Activated T-cell treated with anti-CD3 and anti-CD28 coated beads, Interleukin-2, amount 50 U/mL, for 4 hours (primary cell): Measurements from ENCODE around the gene TMSB10. TPM values are rescaled to one million over a fixed set of nuclear protein-coding genes. Genes with fewer than 3 reads are reported as not detected.

ENCODE experiments used
- ATAC-seq, 2 donors: fragments of 200-7000 bp; cut with Tn5 transposase; one replicate each; pipeline ENCODE4 v1.10.0; 2021
- DNase-seq: peaks from one replicate; pipeline ENCODE4 v3.0.0-alpha.2; 2020
- H3K27me3 Mint-ChIP-seq: one replicate; pipeline ENCODE4 v1.8.0; 2021; ENCODE audit warnings: low read depth, mixed read lengths
- H3K36me3 Mint-ChIP-seq: one replicate; pipeline ENCODE4 v1.8.0; 2022; ENCODE audit warnings: mixed read lengths; ENCODE audit not compliant: insufficient read depth
- H3K4me1 Mint-ChIP-seq: one replicate; pipeline ENCODE4 v1.8.0; 2021; ENCODE audit warnings: low read depth, mixed read lengths
- H3K4me3 Mint-ChIP-seq: one replicate; pipeline ENCODE4 v1.8.0; 2021; ENCODE audit warnings: mild to moderate bottlenecking, moderate library complexity, mixed read lengths
- H3K9me3 Mint-ChIP-seq: one replicate; pipeline ENCODE4 v1.8.0; 2021; ENCODE audit warnings: mixed read lengths
- total RNA-seq, 3 donors: library from RNA; stranded (reverse); gene quantifications; one replicate each; pipeline ENCODE4 v1.2.1, GENCODE V29; 2021

Gene TMSB10
- total RNA-seq, 3 donors from 2014 or later = 1,023 to 1,175 (median 1,139) TPM

DNA sequence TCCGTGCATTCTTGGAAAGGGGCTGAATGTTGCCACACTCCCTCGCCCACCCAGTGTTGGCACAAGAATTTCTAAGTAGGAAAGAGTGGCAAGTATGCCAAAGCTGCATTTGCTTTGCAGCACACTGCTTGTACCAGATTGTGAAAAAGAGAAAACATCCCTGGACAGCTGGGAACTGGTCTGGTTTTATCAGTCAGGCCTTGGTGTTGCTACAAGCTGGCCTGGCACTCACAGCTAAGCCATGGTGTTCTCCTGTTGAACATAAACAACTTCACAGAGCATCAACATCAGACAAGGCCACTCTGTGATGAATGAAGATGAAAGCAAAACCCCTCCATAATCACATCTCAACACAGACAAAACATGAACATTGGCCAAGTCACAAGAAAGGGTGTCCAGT lies 20.3 kb upstream of the TMSB10 start:
- H3K27me3 Mint-ChIP-seq = no peaks in the 10 kb centered on the region
- H3K4me3 Mint-ChIP-seq = no peak overlapping the region
- DNase-seq = no peak
- no peaks in the 10 kb centered on the region for H3K9me3 Mint-ChIP-seq
- no peaks in the 10 kb centered on the region for H3K36me3 Mint-ChIP-seq
- ATAC-seq = no peak
- peaks cover 53% of the 10 kb centered on the region for H3K4me1 Mint-ChIP-seq

DNA sequence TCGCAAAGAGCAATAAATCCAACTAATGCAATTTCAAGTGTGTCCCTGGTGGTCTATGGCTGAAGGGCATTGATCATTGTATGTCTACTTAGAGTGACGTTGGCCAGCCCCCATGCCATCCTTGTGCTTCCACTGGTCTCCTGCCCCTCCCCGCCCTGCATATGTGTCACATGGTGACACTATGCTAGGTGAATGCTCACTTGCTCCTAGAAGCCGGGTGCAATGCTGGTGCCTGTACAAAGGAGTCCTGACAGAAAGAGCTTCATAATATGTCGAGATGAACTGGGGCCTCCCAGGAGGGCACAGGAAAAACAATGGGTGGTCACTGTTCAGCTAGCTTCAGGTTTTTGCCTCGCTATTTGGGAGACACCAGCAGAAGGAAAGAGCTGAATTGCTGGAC lies 18.7 kb upstream of the TMSB10 start:
- peak overlapping the region; percentile 37 for H3K4me3 Mint-ChIP-seq

DNA sequence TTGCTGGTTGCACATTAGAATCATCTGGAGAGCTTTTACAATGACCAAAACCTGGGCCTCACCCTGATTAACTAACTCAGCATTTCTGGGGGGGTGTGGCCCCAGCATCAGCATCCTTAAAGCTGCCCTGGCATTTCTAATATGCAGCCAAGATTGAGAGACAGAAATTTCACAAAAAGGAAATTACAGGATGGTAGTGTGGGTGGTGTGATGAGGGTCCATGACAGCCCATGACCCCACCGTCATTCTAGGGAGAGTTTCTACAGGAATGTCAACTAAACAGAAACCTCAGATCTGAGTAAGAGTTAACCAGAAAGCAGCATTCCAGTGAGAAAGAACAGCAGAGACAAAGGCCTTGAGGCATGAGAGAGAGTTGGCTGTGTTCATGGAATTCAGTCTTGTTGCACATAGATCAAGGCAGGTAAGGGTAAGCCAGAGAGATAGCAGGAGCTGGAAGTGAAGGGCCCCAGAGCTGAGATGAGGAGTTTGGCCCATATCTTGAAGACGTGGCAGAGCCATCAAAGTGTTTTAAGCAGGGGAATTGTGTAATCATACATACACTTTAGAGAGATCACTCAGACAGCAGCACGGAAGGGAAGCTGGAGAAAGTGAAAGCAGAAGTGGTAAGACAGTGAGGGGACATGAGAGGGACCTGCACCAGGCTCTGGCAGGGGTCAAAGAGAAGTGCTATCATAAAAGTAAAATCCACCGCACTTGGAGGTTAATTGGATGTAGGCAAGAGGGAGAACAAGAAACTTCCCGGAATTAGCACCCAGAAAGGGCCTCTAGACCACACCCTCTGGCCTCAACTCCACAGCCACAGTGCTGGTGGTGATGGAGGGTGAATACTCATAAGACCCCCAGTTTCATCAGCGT lies 16.8 kb upstream of the TMSB10 start:
- peak; percentile 91 for ATAC-seq
- no peaks in the 10 kb centered on the region for H3K36me3 Mint-ChIP-seq
- H3K4me3 Mint-ChIP-seq = peak overlapping the region; percentile 71
- no peaks in the 10 kb centered on the region for H3K27me3 Mint-ChIP-seq
- no peaks in the 10 kb centered on the region for H3K9me3 Mint-ChIP-seq
- peaks cover 44% of the 10 kb centered on the region for H3K4me1 Mint-ChIP-seq
- peak; percentile 42 for DNase-seq

More for the DNA sequence above, 18.7 kb upstream of the TMSB10 start:
- no peaks in the 10 kb centered on the region for H3K27me3 Mint-ChIP-seq
- DNase-seq (no peak), ATAC-seq (no peak)
- peaks cover 55% of the 10 kb centered on the region for H3K4me1 Mint-ChIP-seq
- H3K36me3 Mint-ChIP-seq = no peaks in the 10 kb centered on the region
- H3K9me3 Mint-ChIP-seq = no peaks in the 10 kb centered on the region

DNA sequence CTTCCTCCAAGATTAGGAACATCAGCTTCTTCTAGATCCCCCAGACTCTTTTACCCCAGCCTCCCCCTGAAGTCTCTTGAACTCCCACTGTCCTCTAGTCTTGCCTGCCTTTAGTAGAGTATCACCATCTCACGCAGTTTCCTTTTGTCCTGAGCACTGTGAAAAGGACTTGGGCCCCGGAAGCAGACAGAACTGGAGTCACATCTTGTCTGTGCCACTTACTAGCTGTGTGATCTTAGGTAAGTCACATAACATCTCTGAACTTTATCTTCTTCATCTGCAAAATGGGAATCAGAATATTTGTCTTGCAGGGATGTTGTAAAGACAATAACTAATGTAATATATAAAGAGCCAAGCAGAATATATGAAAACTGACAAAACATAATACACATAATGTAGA lies 16.1 kb upstream of the TMSB10 start:
- Mint-ChIP-seq H3K27me3 (no peaks in the 10 kb centered on the region), H3K4me1 (peaks cover 45% of the 10 kb centered on the region), H3K4me3 (peak overlapping the region; percentile 71), H3K9me3 (no peaks in the 10 kb centered on the region), H3K36me3 (no peaks in the 10 kb centered on the region)
- ATAC-seq (peak; percentile 11 to 12), DNase-seq (no peak)

DNA sequence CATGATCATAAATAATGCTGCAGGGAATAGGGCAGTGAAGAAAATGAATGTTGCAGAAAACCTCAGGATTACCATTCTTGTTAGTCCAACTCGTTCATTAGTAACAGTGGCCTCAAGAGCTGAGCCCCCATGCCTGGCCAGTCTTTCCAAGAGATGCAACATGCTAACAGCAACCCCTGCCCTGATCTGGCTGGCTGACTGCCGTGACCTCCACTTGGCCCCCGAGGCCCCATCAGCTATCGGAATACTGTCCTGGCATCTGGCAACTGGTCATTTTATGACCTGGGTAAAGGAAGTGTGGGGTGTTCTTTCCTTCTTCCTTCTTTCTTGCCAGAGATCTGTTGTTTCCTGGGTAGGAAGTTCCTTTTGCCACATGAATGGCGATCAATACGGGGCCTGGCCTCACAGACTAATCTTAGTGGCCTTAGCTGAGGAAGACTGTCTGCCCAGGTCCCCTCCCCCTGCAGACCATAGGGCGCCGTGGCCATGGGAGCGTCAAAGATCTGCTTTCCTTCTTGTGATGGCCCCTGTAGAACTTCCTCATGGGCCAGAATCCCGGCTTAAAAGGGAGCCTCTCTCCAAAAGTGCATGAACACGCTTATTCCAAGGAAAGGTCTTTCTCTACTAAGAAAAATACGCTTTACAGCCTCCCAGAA lies 14.0 kb upstream of the TMSB10 start:
- Mint-ChIP-seq H3K36me3 (no peaks in the 10 kb centered on the region), H3K4me3 (no peak overlapping the region), H3K4me1 (peaks cover 59% of the 10 kb centered on the region), H3K9me3 (no peaks in the 10 kb centered on the region), H3K27me3 (no peaks in the 10 kb centered on the region)
- no peak for DNase-seq
- ATAC-seq = no peak

DNA sequence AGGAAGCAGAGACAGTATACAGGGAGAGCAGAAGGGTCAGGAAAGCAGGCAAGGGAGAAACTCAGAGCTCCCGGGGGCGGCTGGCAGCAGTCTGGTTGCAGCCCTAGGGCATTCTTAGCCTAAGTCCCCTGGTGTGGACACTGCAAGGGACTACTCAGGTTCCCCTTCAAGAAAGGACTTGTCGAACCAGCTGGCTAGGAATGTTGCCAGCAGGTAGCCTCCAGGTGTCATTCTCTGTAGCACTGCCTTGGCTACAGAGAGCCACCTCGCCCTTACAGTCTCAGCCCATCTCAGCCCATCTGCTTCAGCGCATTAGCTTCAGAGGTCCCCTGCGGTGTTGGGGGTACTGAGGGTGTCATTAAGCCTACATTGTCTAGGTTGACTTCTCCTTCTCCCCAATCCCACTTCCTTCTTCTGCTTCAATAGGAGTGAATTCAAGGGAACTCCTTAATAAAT lies 11.3 kb upstream of the TMSB10 start:
- no peaks in the 10 kb centered on the region for H3K27me3 Mint-ChIP-seq
- ATAC-seq = no peak
- H3K9me3 Mint-ChIP-seq = no peaks in the 10 kb centered on the region
- peaks cover 59% of the 10 kb centered on the region for H3K4me1 Mint-ChIP-seq
- DNase-seq = no peak
- H3K36me3 Mint-ChIP-seq = no peaks in the 10 kb centered on the region
- H3K4me3 Mint-ChIP-seq = peak overlapping the region; percentile 49

DNA sequence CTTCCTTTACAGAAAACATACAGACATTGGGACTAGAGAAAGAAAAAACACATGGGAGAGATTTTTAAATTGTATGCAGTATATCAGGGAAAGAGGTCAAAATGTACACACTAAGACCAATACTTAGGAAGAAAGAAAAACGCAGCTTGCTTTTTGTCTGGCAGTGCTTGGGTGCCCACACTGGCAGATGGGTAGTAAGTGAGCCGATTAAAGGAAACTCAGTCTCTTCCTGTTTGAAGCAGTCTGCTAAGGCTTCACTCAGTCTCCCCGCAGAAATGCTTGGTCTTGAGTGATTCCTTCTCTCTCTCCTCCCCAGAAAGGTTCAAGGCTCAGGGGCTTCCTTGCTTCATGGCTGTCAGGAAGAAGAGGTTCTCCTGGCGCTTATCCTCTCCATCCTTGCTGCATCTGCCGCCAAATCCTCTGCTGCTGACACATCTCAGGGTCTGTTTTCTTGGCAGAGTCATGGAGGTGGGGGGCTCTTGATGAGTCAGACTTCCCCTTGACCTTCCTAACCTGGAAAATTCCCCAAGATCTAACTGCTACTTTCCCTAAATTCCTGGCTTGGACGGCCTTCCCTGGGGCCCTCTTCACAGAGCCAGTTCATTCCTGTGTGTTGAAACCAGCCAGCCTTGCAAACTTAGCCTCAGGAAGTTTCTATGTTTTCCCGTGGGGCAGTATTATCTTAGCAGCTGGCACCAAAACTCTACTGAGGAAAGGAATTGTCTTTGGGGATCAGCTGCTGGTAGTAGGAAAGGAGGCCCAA lies 10.5 kb upstream of the TMSB10 start:
- Mint-ChIP-seq H3K36me3 (no peaks in the 10 kb centered on the region), H3K4me1 (peaks cover 61% of the 10 kb centered on the region), H3K4me3 (peak overlapping the region; percentile 49), H3K9me3 (no peaks in the 10 kb centered on the region), H3K27me3 (no peaks in the 10 kb centered on the region)
- ATAC-seq = peak; percentile 42 to 60
- no peak for DNase-seq

DNA sequence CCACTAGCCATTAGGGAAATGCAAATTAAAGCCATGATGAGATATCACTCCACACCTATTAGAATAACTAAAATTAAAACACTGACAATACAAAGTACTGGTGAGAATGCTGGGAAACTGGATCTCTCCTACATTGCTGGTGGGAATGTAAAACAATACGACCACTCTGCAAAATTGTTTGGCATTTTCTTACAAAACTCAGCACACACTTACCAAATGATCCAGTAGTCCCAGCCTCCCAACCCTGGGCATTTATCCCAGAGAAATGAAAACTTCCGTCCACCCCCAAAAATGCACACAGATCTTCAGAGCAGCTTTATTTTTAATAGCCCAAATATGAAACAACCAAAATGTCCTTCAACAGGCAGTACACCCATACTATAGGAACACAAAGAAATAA lies 8.9 kb upstream of the TMSB10 start:
- H3K9me3 Mint-ChIP-seq = no peaks in the 10 kb centered on the region
- H3K4me1 Mint-ChIP-seq = peaks cover 66% of the 10 kb centered on the region
- ATAC-seq (no peak), DNase-seq (no peak)
- H3K36me3 Mint-ChIP-seq = no peaks in the 10 kb centered on the region
- no peak overlapping the region for H3K4me3 Mint-ChIP-seq
- no peaks in the 10 kb centered on the region for H3K27me3 Mint-ChIP-seq

DNA sequence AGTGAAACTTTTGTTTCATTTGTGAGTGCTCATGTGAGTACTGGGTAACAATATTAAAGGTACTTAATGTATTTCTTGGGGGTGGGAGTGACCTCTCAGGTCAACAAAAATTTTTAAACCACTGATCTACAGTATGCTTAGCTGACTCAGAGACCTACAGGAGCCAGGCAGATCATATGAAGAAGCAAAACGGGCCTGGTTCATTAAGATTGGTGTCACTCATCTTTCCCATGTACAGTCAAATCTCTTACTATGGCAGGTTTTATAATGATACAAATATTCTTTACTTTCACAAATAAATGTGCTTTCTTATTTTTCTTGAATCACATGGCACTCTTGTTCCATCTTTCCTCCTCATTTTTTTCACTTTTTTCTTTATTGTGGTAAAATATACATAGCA lies 7.7 kb upstream of the TMSB10 start:
- H3K36me3 Mint-ChIP-seq = no peaks in the 10 kb centered on the region
- no peaks in the 10 kb centered on the region for H3K27me3 Mint-ChIP-seq
- peak overlapping the region; percentile 54 for H3K4me3 Mint-ChIP-seq
- no peaks in the 10 kb centered on the region for H3K9me3 Mint-ChIP-seq
- ATAC-seq = peak; percentile 24 to 36
- peaks cover 73% of the 10 kb centered on the region for H3K4me1 Mint-ChIP-seq
- no peak for DNase-seq

DNA sequence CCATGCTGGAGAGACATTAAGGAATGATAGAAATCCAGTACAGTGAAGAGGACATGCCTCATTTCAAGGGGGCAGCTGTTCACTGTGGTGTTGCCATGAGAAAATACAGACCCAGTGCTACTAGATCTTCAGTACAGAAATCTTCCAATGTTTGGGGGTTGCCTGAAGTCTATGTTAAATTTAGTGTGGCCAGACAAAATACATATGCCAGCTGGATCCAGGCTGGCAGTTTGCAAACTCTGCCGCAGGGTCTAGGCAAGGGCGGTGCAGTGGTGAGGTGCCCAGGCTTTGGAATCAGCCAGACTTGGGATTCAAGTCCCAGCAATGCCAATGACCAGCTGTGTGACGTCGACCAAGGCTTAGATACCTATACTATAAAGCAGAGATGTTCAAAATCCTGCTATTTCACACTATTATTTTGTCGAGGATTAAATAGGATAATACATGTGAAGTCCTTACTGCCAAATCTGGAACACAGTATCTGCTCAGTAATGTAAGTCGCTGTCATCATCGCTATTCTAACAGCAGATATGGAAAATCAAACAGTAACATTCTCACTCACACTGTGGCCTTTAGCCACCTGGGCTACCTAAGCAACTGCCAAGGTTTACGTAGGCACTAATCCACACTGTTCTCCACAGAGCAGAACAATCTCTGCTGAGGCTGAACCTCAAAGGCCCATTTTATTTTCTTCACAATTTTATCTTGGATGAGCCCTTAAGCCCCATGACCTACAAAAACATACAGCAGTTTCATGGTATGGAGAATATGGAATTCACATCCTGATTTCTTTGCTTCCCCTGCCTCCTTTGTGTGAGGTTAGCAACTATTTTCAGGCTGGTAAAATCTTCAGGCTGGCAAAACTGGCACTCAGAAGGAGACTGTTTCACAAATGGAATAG lies 5.9 kb upstream of the TMSB10 start:
- ATAC-seq = no peak
- no peak overlapping the region for H3K4me3 Mint-ChIP-seq

DNA sequence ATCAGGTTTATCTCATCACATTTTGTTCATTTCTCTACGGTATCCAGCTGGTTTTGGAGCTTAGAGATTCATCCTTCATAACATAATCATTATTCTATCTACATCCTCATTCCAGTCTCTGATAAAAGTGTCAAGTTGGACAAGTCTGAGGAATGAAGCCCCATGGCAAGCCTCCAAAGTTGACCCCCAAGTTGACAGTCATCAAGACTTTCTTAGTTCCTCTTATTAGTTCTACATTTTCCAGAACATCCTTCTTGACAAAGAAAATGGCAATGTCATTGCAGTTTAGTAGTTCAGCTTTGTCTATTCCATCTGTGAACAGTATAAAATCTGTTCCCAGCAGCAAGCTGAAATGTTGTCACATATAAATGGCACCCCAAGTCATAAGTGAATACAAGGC lies 4.5 kb upstream of the TMSB10 start:
- Mint-ChIP-seq H3K4me1 (peaks cover 66% of the 10 kb centered on the region), H3K27me3 (no peaks in the 10 kb centered on the region), H3K36me3 (no peaks in the 10 kb centered on the region), H3K9me3 (no peaks in the 10 kb centered on the region), H3K4me3 (no peak overlapping the region)
- DNase-seq = no peak
- no peak for ATAC-seq

More for the DNA sequence above, 5.9 kb upstream of the TMSB10 start:
- Mint-ChIP-seq H3K9me3 (no peaks in the 10 kb centered on the region), H3K36me3 (no peaks in the 10 kb centered on the region), H3K27me3 (no peaks in the 10 kb centered on the region), H3K4me1 (peaks cover 74% of the 10 kb centered on the region)
- no peak for DNase-seq

DNA sequence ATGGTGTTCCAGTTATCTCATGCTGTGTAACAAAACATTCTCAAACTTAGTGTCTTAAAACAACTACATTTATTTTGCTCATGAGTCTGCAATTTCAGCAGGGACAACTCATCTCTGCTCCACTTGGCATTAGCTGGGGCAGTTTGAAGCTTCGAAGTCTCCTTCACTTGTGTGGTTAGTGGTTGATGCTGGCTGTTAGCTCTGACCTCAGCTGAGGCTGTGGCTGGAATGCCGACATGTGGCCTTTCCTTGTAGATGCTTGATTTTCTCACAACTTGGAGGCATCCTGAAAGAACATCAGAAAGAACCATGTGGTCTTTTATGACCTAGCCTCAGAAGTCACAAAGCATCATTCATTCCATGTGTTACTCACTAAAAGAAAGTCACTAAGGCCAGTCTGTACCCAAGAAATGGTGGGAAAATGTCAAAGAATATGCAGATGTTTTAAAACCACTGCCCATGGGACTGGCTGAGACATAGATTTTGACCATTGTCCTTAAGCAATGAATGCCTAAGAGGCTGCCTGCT lies 3.8 kb upstream of the TMSB10 start:
- H3K4me3 Mint-ChIP-seq = no peak overlapping the region
- no peak for ATAC-seq

DNA sequence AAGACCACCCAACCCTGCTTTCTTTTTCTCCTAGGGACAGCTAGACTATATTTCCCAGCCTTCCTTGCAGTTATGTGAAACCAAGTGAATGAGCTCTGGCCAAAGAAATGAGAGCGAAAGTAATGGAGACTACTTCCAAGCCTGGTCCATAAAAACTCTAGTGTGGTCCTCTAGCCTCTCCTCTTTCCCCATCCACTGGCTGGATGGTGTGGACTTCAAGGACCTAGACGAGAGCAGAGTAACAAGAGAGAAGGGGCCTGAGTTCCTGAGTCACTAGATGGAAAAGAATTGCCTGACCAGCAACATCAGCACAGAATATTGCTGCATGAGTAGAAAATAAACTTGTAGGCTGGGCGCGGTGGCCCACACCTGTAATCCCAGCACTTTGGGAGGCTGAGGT lies 2.9 kb upstream of the TMSB10 start:
- DNase-seq = no peak
- no peaks in the 10 kb centered on the region for H3K9me3 Mint-ChIP-seq
- H3K36me3 Mint-ChIP-seq = no peaks in the 10 kb centered on the region
- H3K4me1 Mint-ChIP-seq = peaks cover 61% of the 10 kb centered on the region
- H3K27me3 Mint-ChIP-seq = no peaks in the 10 kb centered on the region
- H3K4me3 Mint-ChIP-seq = no peak overlapping the region
- ATAC-seq = no peak

More for the DNA sequence above, 3.8 kb upstream of the TMSB10 start:
- no peak for DNase-seq
- Mint-ChIP-seq H3K27me3 (no peaks in the 10 kb centered on the region), H3K4me1 (peaks cover 59% of the 10 kb centered on the region), H3K9me3 (no peaks in the 10 kb centered on the region), H3K36me3 (no peaks in the 10 kb centered on the region)
